ENCODE measurements around the gene TARBP1. TPM values are rescaled to one million over a fixed set of nuclear protein-coding genes. Genes with fewer than 3 reads are reported as not detected.

TARBP1 gene
- total RNA-seq, 1 donor from 2014 or later = 30.4 TPM

DNA sequence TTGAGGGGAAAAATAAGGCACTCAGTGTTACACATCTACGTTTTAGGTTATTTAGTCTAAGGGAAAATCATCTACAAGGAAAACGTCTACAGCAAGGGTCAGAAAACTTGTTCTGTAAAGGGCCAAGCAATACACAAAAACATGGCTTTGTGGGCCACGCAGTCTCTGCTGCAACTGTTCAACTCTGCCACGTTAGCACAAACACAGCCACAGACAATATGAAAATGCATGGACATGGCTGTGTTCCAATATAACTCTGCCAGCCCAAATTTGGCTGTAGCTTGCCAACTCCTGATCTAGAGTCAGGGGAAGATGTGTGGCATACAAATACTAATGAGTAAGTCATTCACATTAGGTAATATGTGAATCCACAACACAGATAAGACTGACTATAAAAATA lies 65.0 kb downstream of the TARBP1 start:
- intact Hi-C loops (cut with micrococcal nuclease) = no loop called here
- POLR2A ChIA-PET = no interaction called here
- no peak overlapping the region for H3K27ac Mint-ChIP-seq

DNA sequence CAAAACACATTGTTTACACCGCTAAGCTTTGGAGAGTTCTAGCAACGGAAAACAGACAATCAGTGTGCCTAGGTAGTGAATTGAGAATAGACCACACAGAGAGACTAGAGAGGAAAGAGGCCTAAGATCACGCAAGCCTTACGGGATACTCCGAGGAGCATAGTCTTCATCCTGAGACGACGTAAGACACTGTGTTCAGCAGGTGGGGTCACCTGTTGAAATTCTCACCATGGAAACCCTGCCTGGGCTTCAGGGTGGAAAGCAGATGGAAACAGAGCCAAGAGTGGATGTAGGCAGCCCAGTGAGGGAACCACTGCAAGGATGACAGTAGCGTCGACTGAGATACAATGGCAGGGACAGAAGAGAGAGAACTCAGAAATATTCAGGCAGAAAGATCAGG lies 65.5 kb downstream of the TARBP1 start:
- H3K9me3 Mint-ChIP-seq = no peaks in the 10 kb centered on the region
- H3K4me3 Mint-ChIP-seq = no peak overlapping the region
- TF ChIP-seq, protein P1, sequence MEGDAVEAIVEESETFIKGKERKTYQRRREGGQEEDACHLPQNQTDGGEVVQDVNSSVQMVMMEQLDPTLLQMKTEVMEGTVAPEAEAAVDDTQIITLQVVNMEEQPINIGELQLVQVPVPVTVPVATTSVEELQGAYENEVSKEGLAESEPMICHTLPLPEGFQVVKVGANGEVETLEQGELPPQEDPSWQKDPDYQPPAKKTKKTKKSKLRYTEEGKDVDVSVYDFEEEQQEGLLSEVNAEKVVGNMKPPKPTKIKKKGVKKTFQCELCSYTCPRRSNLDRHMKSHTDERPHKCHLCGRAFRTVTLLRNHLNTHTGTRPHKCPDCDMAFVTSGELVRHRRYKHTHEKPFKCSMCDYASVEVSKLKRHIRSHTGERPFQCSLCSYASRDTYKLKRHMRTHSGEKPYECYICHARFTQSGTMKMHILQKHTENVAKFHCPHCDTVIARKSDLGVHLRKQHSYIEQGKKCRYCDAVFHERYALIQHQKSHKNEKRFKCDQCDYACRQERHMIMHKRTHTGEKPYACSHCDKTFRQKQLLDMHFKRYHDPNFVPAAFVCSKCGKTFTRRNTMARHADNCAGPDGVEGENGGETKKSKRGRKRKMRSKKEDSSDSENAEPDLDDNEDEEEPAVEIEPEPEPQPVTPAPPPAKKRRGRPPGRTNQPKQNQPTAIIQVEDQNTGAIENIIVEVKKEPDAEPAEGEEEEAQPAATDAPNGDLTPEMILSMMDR (IDR thresholded peaks at IDR 0.05) = no peak
- H3K36me3 Mint-ChIP-seq (ENCODE audit: low read depth) = peaks cover 77% of the 10 kb centered on the region
- H3K27me3 Mint-ChIP-seq = no peaks in the 10 kb centered on the region
- H3K27ac Mint-ChIP-seq = no peak overlapping the region
- no peak for ATAC-seq (ENCODE audit: low read depth)
- H3K4me1 Mint-ChIP-seq = no peaks in the 10 kb centered on the region
- ChIA-PET POLR2A (no interaction called here), CTCF (no interaction called here)
- intact Hi-C loops (cut with micrococcal nuclease) = no loop called here
- no peak for DNase-seq

More for the DNA sequence above, 65.0 kb downstream of the TARBP1 start:
- ATAC-seq (ENCODE audit: low read depth) = no peak
- H3K4me3 Mint-ChIP-seq = no peak overlapping the region
- peaks cover 75% of the 10 kb centered on the region for H3K36me3 Mint-ChIP-seq (ENCODE audit: low read depth)
- H3K4me1 Mint-ChIP-seq = no peaks in the 10 kb centered on the region
- H3K27me3 Mint-ChIP-seq = no peaks in the 10 kb centered on the region
- CTCF ChIA-PET = no interaction called here
- DNase-seq = no peak
- TF ChIP-seq, protein P1 (IDR thresholded peaks at IDR 0.05) = no peak
- H3K9me3 Mint-ChIP-seq = no peaks in the 10 kb centered on the region

DNA sequence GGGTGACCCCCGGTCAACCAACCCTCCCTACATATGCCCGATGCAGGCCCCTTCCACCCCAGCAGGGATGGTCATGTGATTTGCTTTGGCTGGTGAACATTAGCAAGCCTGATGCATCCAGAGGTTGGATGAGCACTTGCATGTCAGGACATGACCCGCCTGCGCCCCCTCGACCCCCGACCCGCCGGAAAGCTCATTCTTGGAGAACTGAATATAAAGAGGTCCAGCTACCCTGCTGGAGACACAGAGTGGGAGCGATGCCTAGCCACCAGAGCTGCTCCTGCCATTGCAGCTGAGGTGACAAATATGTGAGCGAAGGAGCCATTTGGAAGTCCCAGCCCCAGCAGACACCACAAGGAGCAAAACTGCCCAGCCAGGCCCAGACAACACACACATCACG lies 66.1 kb downstream of the TARBP1 start:
- ATAC-seq (ENCODE audit: low read depth) (no peak), DNase-seq (no peak)
- intact Hi-C loops (cut with micrococcal nuclease) = no loop called here
- Mint-ChIP-seq H3K4me1 (no peaks in the 10 kb centered on the region), H3K9me3 (no peaks in the 10 kb centered on the region), H3K27me3 (no peaks in the 10 kb centered on the region), H3K27ac (no peak overlapping the region), H3K4me3 (no peak overlapping the region), H3K36me3 (ENCODE audit: low read depth) (peaks cover 78% of the 10 kb centered on the region)
- POLR2A ChIA-PET = no interaction called here
- TF ChIP-seq, protein P1 (IDR thresholded peaks at IDR 0.05) = no peak
- CTCF ChIA-PET = no interaction called here

DNA sequence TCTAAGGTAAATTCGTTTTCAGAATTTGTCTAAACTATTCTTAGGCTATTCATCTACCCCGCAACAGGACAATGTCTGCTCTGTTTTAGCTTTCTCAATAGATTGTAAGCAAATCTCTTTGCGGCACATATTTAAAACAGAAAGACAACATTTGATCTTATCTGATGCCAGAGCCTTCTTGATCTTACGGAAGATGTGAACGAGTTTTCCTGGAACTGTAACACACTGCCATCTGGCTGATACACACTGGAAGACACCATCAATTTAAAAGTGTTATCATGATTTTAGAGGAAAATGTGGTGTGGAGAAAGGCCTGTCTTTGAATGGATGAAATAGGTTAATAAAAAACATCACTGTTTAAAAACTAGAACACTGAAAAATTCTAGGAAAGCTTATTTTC lies 69.7 kb downstream of the TARBP1 start:
- no peak for ATAC-seq (ENCODE audit: low read depth)
- no peaks in the 10 kb centered on the region for H3K4me1 Mint-ChIP-seq
- H3K27ac Mint-ChIP-seq = no peak overlapping the region
- ChIA-PET POLR2A (no interaction called here), CTCF (no interaction called here)
- TF ChIP-seq, protein P1 (IDR thresholded peaks at IDR 0.05) = no peak
- H3K4me3 Mint-ChIP-seq = no peak overlapping the region
- no peak for DNase-seq
- intact Hi-C loops (cut with micrococcal nuclease) = no loop called here
- H3K36me3 Mint-ChIP-seq (ENCODE audit: low read depth) = peaks cover 75% of the 10 kb centered on the region
- H3K27me3 Mint-ChIP-seq = no peaks in the 10 kb centered on the region
- H3K9me3 Mint-ChIP-seq = no peaks in the 10 kb centered on the region

DNA sequence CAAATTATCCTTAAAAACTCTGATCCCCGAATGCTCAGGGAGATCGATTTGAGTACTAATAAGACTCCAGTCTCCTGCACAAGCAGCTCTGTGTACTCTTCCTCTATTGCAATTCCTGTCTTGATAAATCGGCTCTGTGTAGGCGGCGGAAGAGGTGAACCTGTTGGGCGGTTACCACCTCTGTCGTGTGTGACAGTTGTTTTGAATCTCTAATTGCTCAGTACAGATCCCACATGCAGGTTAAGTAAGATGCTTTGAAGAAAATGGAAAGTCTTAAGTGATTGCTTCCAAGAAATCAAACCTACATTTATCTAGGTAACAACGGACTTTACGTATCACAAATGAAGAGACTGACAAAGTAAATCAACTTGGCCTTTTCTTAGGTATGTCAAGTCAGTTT lies 70.2 kb downstream of the TARBP1 start:
- TF ChIP-seq, protein P1 (IDR thresholded peaks at IDR 0.05) = no peak
- Mint-ChIP-seq H3K27me3 (no peaks in the 10 kb centered on the region), H3K36me3 (ENCODE audit: low read depth) (peaks cover 71% of the 10 kb centered on the region), H3K4me1 (no peaks in the 10 kb centered on the region), H3K27ac (no peak overlapping the region), H3K4me3 (no peak overlapping the region), H3K9me3 (no peaks in the 10 kb centered on the region)
- no peak for DNase-seq
- intact Hi-C loops (cut with micrococcal nuclease) = no loop called here
- CTCF ChIA-PET = no interaction called here
- POLR2A ChIA-PET = interaction anchor here (0.6 kb wide), 1 partner anchor 36 kb away, joined by 3 read pairs; no protein-coding TSS in a partner anchor
- ATAC-seq (ENCODE audit: low read depth) = no peak

All from activated B cell treated with CpG ODN at 0.5 μM for 24 hours (primary cell).